Measurements from ENCODE around the gene CREB5.

Gene CREB5

GRCh38 chr7:28747404-28747803 lies 335.1 kb downstream of the CREB5 start:
- Histone ChIP-seq H3K4me3 (ENCODE audit: severe bottlenecking) (no peak overlapping the region), H3K27me3 (ENCODE audit: insufficient read depth, poor library complexity, severe bottlenecking) (no peaks in the 10 kb centered on the region), H3K27ac (ENCODE audit: poor library complexity, severe bottlenecking) (no peak overlapping the region), H3K4me1 (ENCODE audit: insufficient read depth, poor library complexity, severe bottlenecking) (peaks cover 3% of the 10 kb centered on the region), H3K9me3 (ENCODE audit: severe bottlenecking) (no peaks in the 10 kb centered on the region), H3K36me3 (ENCODE audit: low read depth) (no peaks in the 10 kb centered on the region)
- TF ChIP-seq CTCF (IDR thresholded peaks at IDR 0.05; ENCODE audit: poor library complexity, severe bottlenecking): no peak
- ATAC-seq (ENCODE audit: low read depth) (no peak), DNase-seq (ENCODE audit: low spot score) (no peak)

- peaks cover 3% of the 10 kb centered on the region for H3K4me1 ChIP-seq (ENCODE audit: insufficient read depth, poor library complexity, severe bottlenecking)
- no peak for TF ChIP-seq CTCF (IDR thresholded peaks at IDR 0.05; ENCODE audit: poor library complexity, severe bottlenecking)
- no peak overlapping the region for H3K27ac ChIP-seq (ENCODE audit: poor library complexity, severe bottlenecking)
- ATAC-seq (ENCODE audit: low read depth) (no peak), DNase-seq (ENCODE audit: low spot score) (no peak)
- no peaks in the 10 kb centered on the region for H3K36me3 ChIP-seq (ENCODE audit: low read depth)
- no peaks in the 10 kb centered on the region for H3K9me3 ChIP-seq (ENCODE audit: severe bottlenecking)
- no peaks in the 10 kb centered on the region for H3K27me3 ChIP-seq (ENCODE audit: insufficient read depth, poor library complexity, severe bottlenecking)
- no peak overlapping the region for H3K4me3 ChIP-seq (ENCODE audit: severe bottlenecking)
Measured at GRCh38 chr7:28747854-28748253, 335.5 kb downstream of the CREB5 start.

GRCh38 chr7:28748346-28748745 lies 336.0 kb downstream of the CREB5 start:
- ATAC-seq (ENCODE audit: low read depth) (no peak), DNase-seq (ENCODE audit: low spot score) (no peak)
- Histone ChIP-seq H3K27ac (ENCODE audit: poor library complexity, severe bottlenecking) (no peak overlapping the region), H3K4me1 (ENCODE audit: insufficient read depth, poor library complexity, severe bottlenecking) (peaks cover 3% of the 10 kb centered on the region), H3K27me3 (ENCODE audit: insufficient read depth, poor library complexity, severe bottlenecking) (no peaks in the 10 kb centered on the region), H3K9me3 (ENCODE audit: severe bottlenecking) (no peaks in the 10 kb centered on the region), H3K36me3 (ENCODE audit: low read depth) (no peaks in the 10 kb centered on the region), H3K4me3 (ENCODE audit: severe bottlenecking) (no peak overlapping the region)
- no peak for TF ChIP-seq CTCF (IDR thresholded peaks at IDR 0.05; ENCODE audit: poor library complexity, severe bottlenecking)

GRCh38 chr7:28748933-28749584 lies 336.7 kb downstream of the CREB5 start:
- peaks cover 3% of the 10 kb centered on the region for H3K4me1 ChIP-seq (ENCODE audit: insufficient read depth, poor library complexity, severe bottlenecking)
- H3K36me3 ChIP-seq (ENCODE audit: low read depth): no peaks in the 10 kb centered on the region
- DNase-seq (ENCODE audit: low spot score) (no peak), ATAC-seq (ENCODE audit: low read depth) (peak; percentile 100)
- no peaks in the 10 kb centered on the region for H3K27me3 ChIP-seq (ENCODE audit: insufficient read depth, poor library complexity, severe bottlenecking)
- H3K27ac ChIP-seq (ENCODE audit: poor library complexity, severe bottlenecking): peak overlapping the region; percentile 24
- peak; percentile 39 for TF ChIP-seq CTCF (IDR thresholded peaks at IDR 0.05; ENCODE audit: poor library complexity, severe bottlenecking)
- no peak overlapping the region for H3K4me3 ChIP-seq (ENCODE audit: severe bottlenecking)
- H3K9me3 ChIP-seq (ENCODE audit: severe bottlenecking): no peaks in the 10 kb centered on the region

GRCh38 chr7:28749638-28750037 lies 337.3 kb downstream of the CREB5 start:
- Histone ChIP-seq H3K9me3 (ENCODE audit: severe bottlenecking) (no peaks in the 10 kb centered on the region), H3K27ac (ENCODE audit: poor library complexity, severe bottlenecking) (peak overlapping the region; percentile 24), H3K36me3 (ENCODE audit: low read depth) (no peaks in the 10 kb centered on the region), H3K27me3 (ENCODE audit: insufficient read depth, poor library complexity, severe bottlenecking) (no peaks in the 10 kb centered on the region), H3K4me1 (ENCODE audit: insufficient read depth, poor library complexity, severe bottlenecking) (peaks cover 3% of the 10 kb centered on the region), H3K4me3 (ENCODE audit: severe bottlenecking) (no peak overlapping the region)
- ATAC-seq (ENCODE audit: low read depth) (no peak), DNase-seq (ENCODE audit: low spot score) (no peak)
- no peak for TF ChIP-seq CTCF (IDR thresholded peaks at IDR 0.05; ENCODE audit: poor library complexity, severe bottlenecking)

Measured in RWPE2 (cell line).